Forelimb muscle (tissue), 1 donor: ENCODE data around the gene ZCCHC14. TPM values are rescaled to one million over a fixed set of nuclear protein-coding genes. Genes with fewer than 3 reads are reported as not detected.
"Not testable (repeated sequence)": the region's sequence is repeated elsewhere in the genome, so short reads cannot be mapped to it uniquely, and the experiment has no call there.

Experiments
- DNase-seq: peaks from one replicate; pipeline ENCODE4 v3.0.0-alpha.2; 2013; ENCODE audit warnings: low read depth
- polyA plus RNA-seq: library from polyadenylated mRNA; unstranded; fragments of 120-200 nt; gene quantifications from one replicate; pipeline ENCODE4 v1.2.1, GENCODE V29; 2013; ENCODE audit not compliant: insufficient read length

Gene ZCCHC14
- polyA plus RNA-seq, 1 donor: 17.6 TPM

DNA sequence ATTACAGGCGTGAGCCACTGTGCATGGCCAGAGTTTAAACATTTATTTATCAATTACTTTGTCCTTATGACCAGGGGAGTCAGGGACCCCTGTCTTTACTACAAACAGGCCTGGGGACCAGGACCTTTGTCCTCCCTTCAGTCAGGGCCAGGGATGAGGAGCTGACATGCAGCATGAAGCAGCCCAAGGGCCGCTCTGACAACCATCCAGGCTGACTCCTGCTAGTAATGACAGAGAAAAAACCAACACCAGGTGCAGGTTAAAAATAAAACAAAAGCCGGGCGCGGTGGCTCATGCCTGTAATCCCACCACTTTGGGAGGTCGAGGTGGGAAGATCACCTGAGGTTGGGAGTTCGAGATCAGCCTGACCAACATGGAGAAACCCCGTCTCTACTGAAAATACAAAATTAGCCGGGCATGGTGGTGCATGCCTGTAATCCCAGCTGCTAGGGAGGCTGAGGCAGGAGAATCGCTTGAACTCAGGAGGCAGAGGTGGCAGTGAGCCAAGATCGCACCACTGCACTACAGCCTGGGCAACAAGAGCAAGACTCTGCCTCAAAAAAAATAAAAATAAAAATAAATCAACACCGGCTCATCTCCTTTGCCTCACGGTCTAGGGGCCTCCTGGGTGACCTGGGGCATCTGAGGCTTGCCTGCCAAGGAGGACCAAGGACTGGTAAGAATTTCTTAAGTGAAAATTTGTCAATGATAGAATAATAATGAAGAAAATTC lies 129.8 kb downstream of the ZCCHC14 start:
- DNase-seq: not testable (repeated sequence)

DNA sequence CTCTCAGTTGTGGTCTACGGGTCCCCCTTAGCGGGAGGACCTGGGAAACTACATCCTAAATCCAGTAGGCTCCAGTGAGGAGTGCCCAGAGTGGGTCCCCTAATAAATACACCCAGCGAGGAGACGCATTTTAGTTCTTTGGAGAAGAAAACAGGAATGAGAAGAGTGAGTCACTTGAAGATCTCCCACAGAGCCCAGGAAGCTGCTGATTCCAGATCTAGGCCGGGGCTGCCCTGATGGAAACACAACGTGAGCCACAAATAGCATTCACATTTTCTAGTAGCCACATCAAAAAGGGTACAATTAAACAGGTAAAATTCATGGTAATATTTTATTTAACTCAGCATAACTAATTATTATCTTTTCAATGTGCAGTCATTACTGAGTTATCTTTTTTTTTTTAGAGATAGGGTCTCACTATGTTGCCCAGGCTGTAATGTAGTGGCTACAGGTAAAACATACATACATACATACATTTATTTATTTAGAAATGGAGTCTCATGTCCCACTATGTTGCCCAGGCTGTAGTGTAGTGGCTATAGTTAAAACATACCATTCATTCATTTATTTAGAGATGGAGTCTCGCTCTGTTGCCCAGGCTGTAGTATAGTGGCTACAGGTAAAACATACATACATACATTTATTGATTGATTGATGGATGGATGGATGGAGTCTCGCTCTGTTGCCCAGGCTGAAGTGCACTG lies 130.8 kb downstream of the ZCCHC14 start:
- no peak for DNase-seq

DNA sequence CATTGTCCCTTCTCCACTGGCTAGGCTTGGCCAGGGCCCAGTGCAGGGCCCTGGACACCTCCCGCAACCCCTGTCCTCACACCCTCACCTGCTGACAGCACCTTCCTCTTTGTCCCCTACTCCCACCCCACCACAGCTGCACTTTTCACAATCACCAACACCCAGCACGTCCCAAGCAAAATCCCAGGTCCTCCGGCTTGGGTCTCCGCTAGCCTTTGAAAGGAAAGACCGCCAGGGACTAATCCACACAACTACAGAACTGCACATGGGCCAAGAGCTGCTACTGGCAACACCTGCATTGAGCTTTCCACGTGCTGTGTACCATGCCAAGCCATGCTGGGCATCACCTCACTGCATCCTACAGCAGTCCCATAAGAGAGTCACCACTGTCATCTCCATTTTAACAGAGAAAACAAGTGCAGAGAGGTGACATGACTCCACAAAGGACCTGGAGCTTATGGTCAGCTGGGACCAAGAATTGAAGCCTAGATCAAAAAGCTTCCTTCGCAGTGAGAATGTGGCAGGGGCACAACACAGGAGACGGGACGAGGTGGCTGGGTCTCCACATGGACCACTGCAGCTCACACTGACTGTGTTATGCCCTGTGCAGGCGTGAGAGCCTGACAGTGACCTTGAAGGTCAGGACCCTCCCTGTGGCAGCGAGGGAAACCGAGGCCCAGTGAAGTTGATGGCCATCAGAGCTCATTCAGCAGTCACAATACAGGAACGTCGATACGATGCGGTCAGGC lies 131.8 kb downstream of the ZCCHC14 start:
- no peak for DNase-seq

DNA sequence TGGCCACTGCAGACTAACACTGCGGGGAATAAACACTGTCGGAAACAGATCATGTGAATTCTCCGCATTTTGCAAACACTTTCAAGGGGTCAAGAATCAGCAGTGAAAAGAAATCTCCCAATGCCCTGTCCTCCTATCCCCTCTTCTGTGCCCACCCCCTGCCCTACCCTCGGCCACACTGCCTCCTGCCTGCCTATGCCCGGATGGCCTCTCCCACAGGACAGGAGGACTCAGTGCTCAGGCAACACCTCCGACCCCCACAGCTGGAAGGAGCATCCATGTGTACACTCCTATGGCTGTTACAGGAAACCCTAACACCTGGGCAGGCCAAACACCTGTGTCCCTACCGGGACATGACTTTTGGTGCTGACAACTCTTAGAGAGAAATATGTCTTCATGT lies 133.7 kb downstream of the ZCCHC14 start:
- no peak for DNase-seq

DNA sequence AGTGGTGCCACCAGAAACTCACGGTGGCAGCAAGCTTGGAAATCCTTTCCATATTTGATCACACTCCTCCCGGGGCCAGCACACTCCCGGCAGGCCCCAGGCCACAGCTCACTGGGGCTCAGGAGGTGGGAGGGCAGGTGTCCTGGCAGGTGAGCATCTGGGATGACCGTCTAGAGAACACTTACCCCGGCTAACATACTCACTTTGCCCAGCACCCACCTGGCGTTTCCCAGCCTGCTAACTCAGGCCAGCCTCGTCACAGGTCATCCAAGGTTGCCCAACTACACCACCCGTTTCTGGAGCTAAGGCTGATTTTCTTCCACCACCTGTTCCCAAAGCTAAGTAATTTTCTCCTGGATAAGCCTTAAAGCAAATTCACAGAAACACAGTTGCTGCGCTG lies 134.1 kb downstream of the ZCCHC14 start:
- no peak for DNase-seq

DNA sequence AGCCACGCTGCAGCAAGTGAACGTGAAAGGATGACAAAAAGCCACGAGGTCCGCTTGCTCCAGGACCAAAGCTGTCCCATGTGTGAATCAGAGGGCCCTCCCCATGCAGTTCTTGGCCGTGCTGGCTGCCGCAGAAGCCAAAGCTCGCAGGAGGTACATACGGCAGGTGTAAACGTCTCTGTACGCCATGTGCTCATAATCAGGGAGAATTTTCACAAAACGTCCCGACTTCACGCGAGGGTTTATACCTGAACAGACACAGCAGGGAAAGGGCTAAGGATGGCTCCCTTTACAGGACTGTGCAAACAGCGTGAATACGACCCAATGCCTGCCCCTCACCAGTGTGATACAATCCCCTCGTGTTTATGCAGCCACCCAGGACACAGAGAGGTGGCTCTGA lies 134.6 kb downstream of the ZCCHC14 start:
- no peak for DNase-seq

DNA sequence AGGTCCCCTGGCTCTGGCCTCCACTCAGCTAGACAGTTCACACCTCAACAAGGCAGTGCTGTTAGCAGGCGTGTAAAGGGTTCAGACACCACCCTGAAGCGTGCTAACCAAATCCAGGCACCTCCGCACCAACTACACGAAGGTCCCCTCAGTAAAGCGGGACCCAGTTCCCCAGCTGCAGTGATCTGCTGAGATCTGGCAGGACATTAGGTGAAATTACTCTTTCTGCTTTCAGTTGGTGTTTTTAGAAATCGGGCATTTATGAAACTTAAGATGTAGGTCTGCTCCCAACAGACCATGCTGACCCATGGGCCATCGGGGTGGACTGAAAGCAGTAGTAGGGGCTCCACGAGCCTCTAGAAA lies 136.4 kb downstream of the ZCCHC14 start:
- DNase-seq: no peak

Other genes with a start within 250 kb of the ZCCHC14 start
- gene C16orf95, start 175.6 kb downstream of the ZCCHC14 start, polyA plus RNA-seq: 2.9 TPM
- 27.1 TPM for gene FBXO31, start 109.2 kb downstream of the ZCCHC14 start, polyA plus RNA-seq
- 49.7 TPM for gene MAP1LC3B, start 100.7 kb downstream of the ZCCHC14 start, polyA plus RNA-seq
- 0.24 TPM for gene JPH3, start 109.5 kb upstream of the ZCCHC14 start, polyA plus RNA-seq